ENCODE results near the gene GALNT2. TPM values are rescaled to one million over a fixed set of nuclear protein-coding genes. Genes with fewer than 3 reads are reported as not detected.

Gene GALNT2
- total RNA-seq, 1 experiment from 2014 or later, result 141 TPM

DNA sequence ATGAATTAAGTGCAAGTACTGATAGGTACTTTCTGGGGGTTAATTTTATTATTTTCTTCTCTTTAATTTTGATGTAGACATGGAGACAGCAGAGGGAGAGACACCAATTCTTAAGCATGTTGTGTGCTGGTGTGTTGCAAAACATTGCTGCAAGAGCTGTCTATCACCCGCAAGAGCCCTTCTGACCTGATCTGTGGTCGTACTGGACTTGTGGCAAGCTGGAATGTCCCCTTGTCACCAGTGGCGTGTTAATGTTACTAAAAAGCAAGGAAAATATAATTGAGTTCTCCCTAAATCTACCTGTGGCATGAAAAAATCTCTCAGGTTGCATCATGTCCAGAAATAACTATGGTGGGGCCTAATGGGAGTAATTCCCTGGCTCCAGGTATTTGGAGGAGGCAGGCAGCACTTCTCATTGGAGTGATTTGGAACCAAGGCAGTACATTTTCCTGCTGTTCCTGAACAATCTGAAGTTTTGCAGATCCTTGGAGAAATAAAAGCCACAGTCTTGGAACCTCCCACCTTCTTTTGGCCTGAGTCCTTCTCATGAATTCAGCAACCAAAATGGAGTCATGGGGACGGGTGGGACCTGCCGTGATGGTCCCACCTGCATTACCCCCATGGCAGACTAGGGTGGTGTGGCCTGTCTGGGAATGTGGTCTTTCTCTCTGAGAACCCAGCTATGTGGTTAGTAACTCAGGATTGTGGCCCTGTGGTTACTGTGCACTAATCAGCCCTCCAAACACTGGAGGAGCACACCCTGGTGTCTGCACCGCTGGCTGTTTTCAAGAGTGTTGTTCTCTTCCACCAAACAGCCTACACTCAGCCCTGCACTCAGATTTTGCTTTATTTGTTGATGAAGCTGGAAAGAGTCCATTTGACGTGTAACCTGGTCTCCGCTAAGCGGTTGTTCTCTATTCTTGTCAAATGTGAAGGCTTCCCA, 57.4 kb downstream of the GALNT2 start:
- BruUV-seq (replicated peaks), result no TSS peak
- DNase-seq, result no peak
- intact Hi-C loops (cut with micrococcal nuclease; ENCODE audit: unreplicated experiment), result no loop called here
- H3K27me3 Mint-ChIP-seq (ENCODE audit: unreplicated experiment), result no peaks in the 10 kb centered on the region
- TF ChIP-seq, protein P1, sequence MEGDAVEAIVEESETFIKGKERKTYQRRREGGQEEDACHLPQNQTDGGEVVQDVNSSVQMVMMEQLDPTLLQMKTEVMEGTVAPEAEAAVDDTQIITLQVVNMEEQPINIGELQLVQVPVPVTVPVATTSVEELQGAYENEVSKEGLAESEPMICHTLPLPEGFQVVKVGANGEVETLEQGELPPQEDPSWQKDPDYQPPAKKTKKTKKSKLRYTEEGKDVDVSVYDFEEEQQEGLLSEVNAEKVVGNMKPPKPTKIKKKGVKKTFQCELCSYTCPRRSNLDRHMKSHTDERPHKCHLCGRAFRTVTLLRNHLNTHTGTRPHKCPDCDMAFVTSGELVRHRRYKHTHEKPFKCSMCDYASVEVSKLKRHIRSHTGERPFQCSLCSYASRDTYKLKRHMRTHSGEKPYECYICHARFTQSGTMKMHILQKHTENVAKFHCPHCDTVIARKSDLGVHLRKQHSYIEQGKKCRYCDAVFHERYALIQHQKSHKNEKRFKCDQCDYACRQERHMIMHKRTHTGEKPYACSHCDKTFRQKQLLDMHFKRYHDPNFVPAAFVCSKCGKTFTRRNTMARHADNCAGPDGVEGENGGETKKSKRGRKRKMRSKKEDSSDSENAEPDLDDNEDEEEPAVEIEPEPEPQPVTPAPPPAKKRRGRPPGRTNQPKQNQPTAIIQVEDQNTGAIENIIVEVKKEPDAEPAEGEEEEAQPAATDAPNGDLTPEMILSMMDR (IDR thresholded peaks at IDR 0.05; ENCODE audit: unreplicated experiment), result no peak
- CTCF ChIA-PET, result no interaction called here
- no peaks in the 10 kb centered on the region for H3K9me3 Mint-ChIP-seq (ENCODE audit: low read depth, unreplicated experiment)
- H3K36me3 Mint-ChIP-seq (ENCODE audit: insufficient read depth, unreplicated experiment), result peaks cover 16% of the 10 kb centered on the region
- H3K4me1 Mint-ChIP-seq (ENCODE audit: low read depth, unreplicated experiment), result peaks cover 30% of the 10 kb centered on the region
- H3K27ac Mint-ChIP-seq (ENCODE audit: unreplicated experiment), result no peak overlapping the region
- H3K4me3 Mint-ChIP-seq (ENCODE audit: low read depth, unreplicated experiment), result no peak overlapping the region

DNA sequence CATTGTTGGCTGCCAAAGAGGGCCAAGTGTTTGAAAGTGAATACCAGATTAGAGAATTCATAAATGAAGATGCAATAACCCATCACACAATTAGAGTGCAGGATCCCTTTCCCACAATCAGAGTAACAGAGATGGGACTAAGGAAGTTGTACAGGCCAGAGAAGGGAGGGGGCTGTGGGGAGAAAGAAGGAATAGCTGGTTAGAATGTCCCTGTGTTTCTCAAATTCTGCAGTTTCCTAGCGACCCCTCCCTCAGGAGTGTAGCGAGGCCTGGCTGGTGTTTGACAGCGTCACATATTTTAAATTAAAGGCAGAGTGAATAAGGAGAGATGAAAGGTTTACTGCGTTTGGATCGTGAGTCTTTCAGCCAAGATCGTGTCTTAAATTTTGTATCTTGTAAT, 58.1 kb downstream of the GALNT2 start:
- H3K9me3 Mint-ChIP-seq (ENCODE audit: low read depth, unreplicated experiment), result no peaks in the 10 kb centered on the region
- BruUV-seq (replicated peaks), result no TSS peak
- no peak overlapping the region for H3K4me3 Mint-ChIP-seq (ENCODE audit: low read depth, unreplicated experiment)
- peaks cover 16% of the 10 kb centered on the region for H3K36me3 Mint-ChIP-seq (ENCODE audit: insufficient read depth, unreplicated experiment)
- no peak for DNase-seq
- H3K27ac Mint-ChIP-seq (ENCODE audit: unreplicated experiment), result peak overlapping the region; percentile 15
- peaks cover 29% of the 10 kb centered on the region for H3K4me1 Mint-ChIP-seq (ENCODE audit: low read depth, unreplicated experiment)
- CTCF ChIA-PET, result interaction anchor here (0.6 kb wide), 1 partner anchor 54 kb away, joined by 5 read pairs; no protein-coding TSS in a partner anchor
- TF ChIP-seq, protein P1 (IDR thresholded peaks at IDR 0.05; ENCODE audit: unreplicated experiment), result no peak
- no peaks in the 10 kb centered on the region for H3K27me3 Mint-ChIP-seq (ENCODE audit: unreplicated experiment)
- intact Hi-C loops (cut with micrococcal nuclease; ENCODE audit: unreplicated experiment), result no loop called here

DNA sequence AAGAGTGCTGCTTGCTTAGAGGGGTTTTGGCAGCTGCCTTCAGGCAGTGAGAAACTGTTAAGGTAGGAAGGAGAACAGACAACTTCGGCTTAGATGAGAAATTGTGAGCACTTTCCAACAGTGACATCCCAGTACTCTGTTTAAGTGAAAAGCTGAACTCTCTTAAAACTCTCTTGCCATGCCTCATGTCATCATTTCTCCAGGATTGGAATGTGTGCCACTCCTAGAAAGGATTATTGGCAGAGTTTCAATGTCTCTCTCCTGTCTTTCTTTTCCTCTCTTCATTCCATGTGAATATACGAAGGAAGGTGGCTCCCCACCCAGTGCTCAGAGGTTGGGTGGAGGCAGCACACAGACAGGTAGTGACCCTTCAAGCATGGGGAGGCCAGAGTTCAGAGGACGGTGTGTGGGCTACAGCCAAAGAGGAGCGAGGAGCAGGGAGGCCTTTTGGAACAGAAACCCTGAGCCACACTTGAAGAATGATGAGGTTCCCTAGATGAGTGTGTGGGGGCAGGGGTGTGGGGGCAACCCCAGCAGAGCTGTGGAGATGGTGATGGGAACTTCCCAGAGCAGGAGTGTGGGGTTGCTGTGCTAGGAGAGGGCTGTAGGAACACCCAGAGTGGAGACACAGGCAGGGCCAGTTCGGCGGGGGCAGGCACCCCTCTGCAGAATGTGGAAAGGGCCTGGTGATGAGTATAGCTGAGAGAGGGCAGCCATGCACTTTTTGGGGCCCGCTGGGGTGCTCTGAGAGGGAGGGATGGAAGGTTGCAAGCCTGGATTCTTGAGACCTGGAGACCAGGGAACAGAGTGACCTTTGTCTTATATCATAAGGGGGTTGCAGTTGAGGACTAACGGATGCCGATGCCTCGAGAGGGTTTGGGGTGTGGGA, 58.8 kb downstream of the GALNT2 start:
- CTCF ChIA-PET, result interaction anchor here (0.6 kb wide), 1 partner anchor 53 kb away, joined by 5 read pairs; no protein-coding TSS in a partner anchor
- H3K4me3 Mint-ChIP-seq (ENCODE audit: low read depth, unreplicated experiment), result no peak overlapping the region
- BruUV-seq (replicated peaks), result no TSS peak

DNA sequence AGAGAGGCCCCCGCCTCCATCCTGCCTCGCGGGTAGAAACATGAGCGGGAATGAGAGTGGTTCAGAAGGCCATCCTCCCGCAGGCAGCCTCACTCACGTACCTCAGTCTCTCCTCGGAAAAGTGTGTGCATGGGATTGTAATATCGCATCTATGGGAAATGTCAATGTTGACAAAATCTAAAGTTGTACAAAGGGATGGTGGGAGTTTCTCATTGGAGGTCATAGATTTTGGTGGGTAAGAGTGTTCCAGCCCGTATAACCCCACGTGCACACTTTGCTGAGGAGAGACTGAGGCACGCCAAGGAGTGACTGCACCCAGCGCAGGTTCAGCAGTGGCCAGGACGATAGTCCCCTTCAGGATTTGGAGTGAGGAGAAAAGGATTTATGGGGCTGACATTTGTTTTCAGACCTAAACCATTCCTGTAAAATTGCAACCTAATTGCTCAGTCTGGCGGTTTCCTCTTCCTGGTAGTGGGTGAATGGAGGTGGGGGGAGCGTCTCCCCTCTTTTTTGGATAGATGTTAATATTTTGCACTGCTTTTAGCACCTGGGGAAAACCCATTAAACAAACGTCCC, 59.6 kb downstream of the GALNT2 start:
- H3K4me1 Mint-ChIP-seq (ENCODE audit: low read depth, unreplicated experiment), result peaks cover 18% of the 10 kb centered on the region
- H3K27ac Mint-ChIP-seq (ENCODE audit: unreplicated experiment), result no peak overlapping the region
- no peaks in the 10 kb centered on the region for H3K9me3 Mint-ChIP-seq (ENCODE audit: low read depth, unreplicated experiment)
- CTCF ChIA-PET, result no interaction called here
- no peak for DNase-seq
- no TSS peak for BruUV-seq (replicated peaks)
- no peaks in the 10 kb centered on the region for H3K27me3 Mint-ChIP-seq (ENCODE audit: unreplicated experiment)
- intact Hi-C loops (cut with micrococcal nuclease; ENCODE audit: unreplicated experiment), result no loop called here
- TF ChIP-seq, protein P1 (IDR thresholded peaks at IDR 0.05; ENCODE audit: unreplicated experiment), result no peak
- no peak overlapping the region for H3K4me3 Mint-ChIP-seq (ENCODE audit: low read depth, unreplicated experiment)
- peaks cover 5% of the 10 kb centered on the region for H3K36me3 Mint-ChIP-seq (ENCODE audit: insufficient read depth, unreplicated experiment)

More for the DNA sequence above, 58.8 kb downstream of the GALNT2 start:
- intact Hi-C loops (cut with micrococcal nuclease; ENCODE audit: unreplicated experiment), result no loop called here
- peaks cover 10% of the 10 kb centered on the region for H3K36me3 Mint-ChIP-seq (ENCODE audit: insufficient read depth, unreplicated experiment)
- H3K27ac Mint-ChIP-seq (ENCODE audit: unreplicated experiment), result peak overlapping the region; percentile 15
- no peaks in the 10 kb centered on the region for H3K9me3 Mint-ChIP-seq (ENCODE audit: low read depth, unreplicated experiment)
- peaks cover 22% of the 10 kb centered on the region for H3K4me1 Mint-ChIP-seq (ENCODE audit: low read depth, unreplicated experiment)
- DNase-seq, result no peak
- TF ChIP-seq, protein P1 (IDR thresholded peaks at IDR 0.05; ENCODE audit: unreplicated experiment), result no peak
- no peaks in the 10 kb centered on the region for H3K27me3 Mint-ChIP-seq (ENCODE audit: unreplicated experiment)

All from Calu3 (cell line).